Liver (tissue), 9 donors: ENCODE results near the gene ATP2B1. TPM values are rescaled to one million over a fixed set of nuclear protein-coding genes. Genes with fewer than 3 reads are reported as not detected.

Experiments
- DNase-seq: peaks from one replicate; pipeline ENCODE4 v3.0.0-alpha.2; 2017; ENCODE audit warnings: low spot score
- H3K27ac ChIP-seq, 2 donors: one replicate each; pipeline ENCODE4 v1.7.0; 2013; ENCODE audit warnings: inconsistent platforms in 2 of 2, low read length in 2 of 2, control low read depth in 1 of 2, low read depth in 1 of 2, mild to moderate bottlenecking in 1 of 2
- H3K27me3 ChIP-seq, 4 donors: one replicate each; pipeline versions ENCODE4 v1.6.1 to v1.7.0; 2013; ENCODE audit warnings: low read length in 3 of 4, inconsistent platforms in 1 of 4, mild to moderate bottlenecking in 1 of 4, moderate library complexity in 1 of 4; ENCODE audit not compliant: control insufficient read depth in 4 of 4, insufficient read depth in 4 of 4
- H3K36me3 ChIP-seq, 4 donors: one replicate each; pipeline versions ENCODE4 v1.6.1 to v1.7.0; 2013; ENCODE audit warnings: low read length in 3 of 4, mild to moderate bottlenecking in 3 of 4, low read depth in 1 of 4, moderate library complexity in 1 of 4; ENCODE audit not compliant: control insufficient read depth in 4 of 4, insufficient read depth in 3 of 4
- H3K4me1 ChIP-seq, 4 donors: one replicate each; pipeline versions ENCODE4 v1.6.1 to v1.7.0; 2013; ENCODE audit warnings: low read length in 3 of 4, mild to moderate bottlenecking in 3 of 4, moderate library complexity in 1 of 4; ENCODE audit not compliant: control insufficient read depth in 4 of 4, insufficient read depth in 4 of 4
- H3K4me3 ChIP-seq, 3 donors: one replicate each; pipeline versions ENCODE4 v1.6.1 to v1.7.0; 2013; ENCODE audit warnings: low read length in 3 of 3, control low read depth in 1 of 3, low read depth in 1 of 3, mild to moderate bottlenecking in 1 of 3
- H3K9ac ChIP-seq, 2 donors: one replicate each; pipeline ENCODE4 v1.7.0; 2013; ENCODE audit warnings: low read length in 2 of 2, mild to moderate bottlenecking in 2 of 2, moderate library complexity in 2 of 2, control low read depth in 1 of 2, low read depth in 1 of 2
- H3K9me3 ChIP-seq, 4 donors: one replicate each; pipeline versions ENCODE4 v1.6.1 to v1.7.0; 2013; ENCODE audit warnings: low read length in 3 of 4; ENCODE audit not compliant: control insufficient read depth in 4 of 4
- EGR1 ChIP-seq, 2 donors: IDR thresholded peaks; 2 replicates each; pipeline ENCODE4 v1.6.1; 2016 to 2018; ENCODE audit warnings: antibody characterized with exemption in 2 of 2, low read depth in 2 of 2
- FOXA1 ChIP-seq: IDR thresholded peaks from 2 replicates; pipeline ENCODE4 v1.6.1; 2016; ENCODE audit warnings: antibody characterized with exemption
- FOXA2 ChIP-seq: IDR thresholded peaks from 2 replicates; pipeline ENCODE4 v1.6.1; 2016; ENCODE audit warnings: antibody characterized with exemption
- GABPA ChIP-seq, 2 donors: IDR thresholded peaks in 1 of 2; conservative IDR thresholded peaks in 1 of 2; 2 replicates each; pipeline ENCODE4 v1.6.1; 2016; ENCODE audit warnings: antibody characterized with exemption in 2 of 2, mild to moderate bottlenecking in 1 of 2, moderate library complexity in 1 of 2
- HNF4A ChIP-seq, 2 donors: conservative IDR thresholded peaks; 2 replicates each; pipeline ENCODE4 v1.6.1; 2016; ENCODE audit warnings: antibody characterized with exemption in 2 of 2, mild to moderate bottlenecking in 2 of 2
- HNF4G ChIP-seq: IDR thresholded peaks from 2 replicates; pipeline ENCODE4 v1.6.1; 2016; ENCODE audit warnings: antibody characterized with exemption
- JUND ChIP-seq, 2 donors: IDR thresholded peaks; 2 replicates each; pipeline ENCODE4 v1.6.1; 2016; ENCODE audit warnings: antibody characterized with exemption in 2 of 2
- RAD21 ChIP-seq, 2 donors: IDR thresholded peaks; 2 replicates each; pipeline ENCODE4 v1.6.1; 2016; ENCODE audit warnings: antibody characterized with exemption in 2 of 2, mild to moderate bottlenecking in 2 of 2
- RXRA ChIP-seq, 2 donors: IDR thresholded peaks; 2 replicates each; pipeline ENCODE4 v1.6.1; 2017 to 2018; ENCODE audit warnings: antibody characterized with exemption in 2 of 2, mild to moderate bottlenecking in 1 of 2
- SP1 ChIP-seq: IDR thresholded peaks from 2 replicates; pipeline ENCODE4 v1.6.1; 2018; ENCODE audit warnings: antibody characterized with exemption, mild to moderate bottlenecking
- TAF1 ChIP-seq: conservative IDR thresholded peaks from 2 replicates; pipeline ENCODE4 v1.6.1; 2016; ENCODE audit warnings: antibody characterized with exemption, mild to moderate bottlenecking
- YY1 ChIP-seq: IDR thresholded peaks from 2 replicates; pipeline ENCODE4 v1.6.1; 2016; ENCODE audit warnings: antibody characterized with exemption, mild to moderate bottlenecking
- WGBS: extraction: QIAGEN DNeasy Blood & Tissue Kit; methylation state at CpG from one replicate; pipeline ENCODE4 v1.1.7; 2013; 5-methylcytosine and 5-hydroxymethylcytosine counted together
- polyA plus RNA-seq, 2 donors: library from polyadenylated mRNA; stranded (reverse) in 1 of 2; unstranded in 1 of 2; fragments of 200-250 nt in 1 of 2; fragments of >200 nt in 1 of 2; fragmentation: Nextera tagmentation in 1 of 2; extraction: Ambion mirVana in 1 of 2; gene quantifications; one replicate each; pipeline versions ENCODE4 v1.2.1 to v1.2.3, GENCODE V29; 2013 to 2015
- total RNA-seq, 2 donors: library from RNA; depleted of rRNA; stranded (reverse); fragments of >200 nt; gene quantifications; one replicate each; pipeline ENCODE4 v1.2.3, GENCODE V29; 2014
- TF ChIP-seq, protein P1 (sequence below): IDR thresholded peaks from 2 replicates; pipeline ENCODE4 v1.6.1; 2016; ENCODE audit warnings: antibody characterized with exemption
- TF ChIP-seq, protein P2 (sequence below): IDR thresholded peaks from 2 replicates; pipeline ENCODE4 v1.6.1; 2016; ENCODE audit warnings: antibody characterized with exemption
- TF ChIP-seq, protein P3 (sequence below): IDR thresholded peaks from 2 replicates; pipeline ENCODE4 v1.6.1; 2016; ENCODE audit warnings: antibody characterized with exemption, mild to moderate bottlenecking
- TF ChIP-seq, protein P4 (sequence below): fragments of 150-350 bp; IDR thresholded peaks from 2 replicates; pipeline ENCODE4 v1.5.1; 2017; ENCODE audit warnings: improper control_type of control experiment, low read depth, low read length; ENCODE audit not compliant: missing input control
- TF ChIP-seq, protein P5 (sequence below): IDR thresholded peaks from 2 replicates; pipeline ENCODE4 v1.6.1; 2016; ENCODE audit warnings: antibody characterized with exemption
- donor health status: healthy.
- donor health status: healthy.
- donor health status: healthy.
- donor health status: healthy.
- donor health status: healthy.

ATP2B1 gene
- total and polyA plus RNA-seq, 4 donors: 7.3 to 41.1 (median 22.8) TPM

DNA sequence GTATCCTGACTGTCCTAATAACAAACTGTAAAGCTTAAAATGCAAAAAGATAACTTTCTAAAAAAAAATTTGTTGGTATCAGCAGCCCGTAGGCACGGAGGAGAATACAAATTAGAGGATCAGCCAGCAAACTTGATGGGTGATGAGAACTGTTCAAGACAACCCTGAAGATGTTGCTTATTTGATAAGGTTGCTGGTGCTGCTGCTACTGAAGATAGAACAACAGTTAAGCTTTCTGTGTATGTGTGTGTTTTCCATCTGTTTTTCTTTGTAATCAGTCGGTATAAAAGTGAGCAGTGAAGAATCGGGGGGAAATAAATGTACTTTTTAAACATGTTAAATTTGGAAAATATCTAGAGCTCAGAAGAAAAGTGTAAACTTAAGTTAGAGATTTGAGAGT lies 115.4 kb downstream of the ATP2B1 start:
- 94% methylated on average over 4 of the region's 4 CpGs for WGBS

DNA sequence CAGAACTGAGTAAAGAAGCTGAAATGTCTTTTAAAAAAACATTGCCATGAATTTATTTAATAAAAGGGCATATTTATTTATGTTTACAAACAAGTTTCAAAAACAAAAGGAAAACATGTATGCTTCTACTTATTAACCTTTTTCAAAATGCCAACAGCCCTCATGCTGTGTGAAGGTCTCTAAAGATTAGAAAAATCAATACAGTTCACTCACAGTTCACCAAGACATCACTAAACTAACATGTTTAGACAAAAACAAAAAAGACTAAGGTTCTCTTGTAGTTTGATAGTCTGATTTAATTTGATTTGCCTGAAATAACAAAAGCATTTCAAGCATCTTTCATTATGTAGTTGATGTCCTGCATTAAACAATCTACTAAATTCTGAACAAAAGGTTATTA lies 118.9 kb downstream of the ATP2B1 start:
- Histone ChIP-seq H3K27ac (no peak overlapping the region), H3K4me1 (peaks cover 0 to 4% (median 0%) of the 10 kb centered on the region in 4 donors), H3K27me3 (no peaks in the 10 kb centered on the region), H3K4me3 (no peak overlapping the region), H3K36me3 (peaks cover 0 to 5% (median 3%) of the 10 kb centered on the region in 4 donors), H3K9ac (no peak overlapping the region), H3K9me3 (no peaks in the 10 kb centered on the region)
- DNase-seq: no peak
- peak; percentile 56 for TF ChIP-seq RXRA (IDR thresholded peaks at IDR 0.05)
- no peak for TF ChIP-seq EGR1 (IDR thresholded peaks at IDR 0.05; ENCODE audit: low read depth in 2 of 2)
- TF ChIP-seq, protein P1, sequence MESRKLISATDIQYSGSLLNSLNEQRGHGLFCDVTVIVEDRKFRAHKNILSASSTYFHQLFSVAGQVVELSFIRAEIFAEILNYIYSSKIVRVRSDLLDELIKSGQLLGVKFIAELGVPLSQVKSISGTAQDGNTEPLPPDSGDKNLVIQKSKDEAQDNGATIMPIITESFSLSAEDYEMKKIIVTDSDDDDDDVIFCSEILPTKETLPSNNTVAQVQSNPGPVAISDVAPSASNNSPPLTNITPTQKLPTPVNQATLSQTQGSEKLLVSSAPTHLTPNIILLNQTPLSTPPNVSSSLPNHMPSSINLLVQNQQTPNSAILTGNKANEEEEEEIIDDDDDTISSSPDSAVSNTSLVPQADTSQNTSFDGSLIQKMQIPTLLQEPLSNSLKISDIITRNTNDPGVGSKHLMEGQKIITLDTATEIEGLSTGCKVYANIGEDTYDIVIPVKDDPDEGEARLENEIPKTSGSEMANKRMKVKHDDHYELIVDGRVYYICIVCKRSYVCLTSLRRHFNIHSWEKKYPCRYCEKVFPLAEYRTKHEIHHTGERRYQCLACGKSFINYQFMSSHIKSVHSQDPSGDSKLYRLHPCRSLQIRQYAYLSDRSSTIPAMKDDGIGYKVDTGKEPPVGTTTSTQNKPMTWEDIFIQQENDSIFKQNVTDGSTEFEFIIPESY: no peak
- TF ChIP-seq, protein P2, sequence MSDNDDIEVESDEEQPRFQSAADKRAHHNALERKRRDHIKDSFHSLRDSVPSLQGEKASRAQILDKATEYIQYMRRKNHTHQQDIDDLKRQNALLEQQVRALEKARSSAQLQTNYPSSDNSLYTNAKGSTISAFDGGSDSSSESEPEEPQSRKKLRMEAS: no peak
- TF ChIP-seq, protein P3, sequence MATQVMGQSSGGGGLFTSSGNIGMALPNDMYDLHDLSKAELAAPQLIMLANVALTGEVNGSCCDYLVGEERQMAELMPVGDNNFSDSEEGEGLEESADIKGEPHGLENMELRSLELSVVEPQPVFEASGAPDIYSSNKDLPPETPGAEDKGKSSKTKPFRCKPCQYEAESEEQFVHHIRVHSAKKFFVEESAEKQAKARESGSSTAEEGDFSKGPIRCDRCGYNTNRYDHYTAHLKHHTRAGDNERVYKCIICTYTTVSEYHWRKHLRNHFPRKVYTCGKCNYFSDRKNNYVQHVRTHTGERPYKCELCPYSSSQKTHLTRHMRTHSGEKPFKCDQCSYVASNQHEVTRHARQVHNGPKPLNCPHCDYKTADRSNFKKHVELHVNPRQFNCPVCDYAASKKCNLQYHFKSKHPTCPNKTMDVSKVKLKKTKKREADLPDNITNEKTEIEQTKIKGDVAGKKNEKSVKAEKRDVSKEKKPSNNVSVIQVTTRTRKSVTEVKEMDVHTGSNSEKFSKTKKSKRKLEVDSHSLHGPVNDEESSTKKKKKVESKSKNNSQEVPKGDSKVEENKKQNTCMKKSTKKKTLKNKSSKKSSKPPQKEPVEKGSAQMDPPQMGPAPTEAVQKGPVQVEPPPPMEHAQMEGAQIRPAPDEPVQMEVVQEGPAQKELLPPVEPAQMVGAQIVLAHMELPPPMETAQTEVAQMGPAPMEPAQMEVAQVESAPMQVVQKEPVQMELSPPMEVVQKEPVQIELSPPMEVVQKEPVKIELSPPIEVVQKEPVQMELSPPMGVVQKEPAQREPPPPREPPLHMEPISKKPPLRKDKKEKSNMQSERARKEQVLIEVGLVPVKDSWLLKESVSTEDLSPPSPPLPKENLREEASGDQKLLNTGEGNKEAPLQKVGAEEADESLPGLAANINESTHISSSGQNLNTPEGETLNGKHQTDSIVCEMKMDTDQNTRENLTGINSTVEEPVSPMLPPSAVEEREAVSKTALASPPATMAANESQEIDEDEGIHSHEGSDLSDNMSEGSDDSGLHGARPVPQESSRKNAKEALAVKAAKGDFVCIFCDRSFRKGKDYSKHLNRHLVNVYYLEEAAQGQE: no peak

More for the DNA sequence above, 115.4 kb downstream of the ATP2B1 start:
- Histone ChIP-seq H3K9me3 (no peaks in the 10 kb centered on the region), H3K27me3 (no peaks in the 10 kb centered on the region), H3K36me3 (peaks cover 0 to 12% (median 4%) of the 10 kb centered on the region in 4 donors), H3K27ac (no peak overlapping the region), H3K9ac (no peak overlapping the region), H3K4me1 (peaks cover 0 to 4% (median 0%) of the 10 kb centered on the region in 4 donors), H3K4me3 (no peak overlapping the region)
- no peak for TF ChIP-seq TAF1
- no peak for TF ChIP-seq FOXA1
- TF ChIP-seq, protein P4, sequence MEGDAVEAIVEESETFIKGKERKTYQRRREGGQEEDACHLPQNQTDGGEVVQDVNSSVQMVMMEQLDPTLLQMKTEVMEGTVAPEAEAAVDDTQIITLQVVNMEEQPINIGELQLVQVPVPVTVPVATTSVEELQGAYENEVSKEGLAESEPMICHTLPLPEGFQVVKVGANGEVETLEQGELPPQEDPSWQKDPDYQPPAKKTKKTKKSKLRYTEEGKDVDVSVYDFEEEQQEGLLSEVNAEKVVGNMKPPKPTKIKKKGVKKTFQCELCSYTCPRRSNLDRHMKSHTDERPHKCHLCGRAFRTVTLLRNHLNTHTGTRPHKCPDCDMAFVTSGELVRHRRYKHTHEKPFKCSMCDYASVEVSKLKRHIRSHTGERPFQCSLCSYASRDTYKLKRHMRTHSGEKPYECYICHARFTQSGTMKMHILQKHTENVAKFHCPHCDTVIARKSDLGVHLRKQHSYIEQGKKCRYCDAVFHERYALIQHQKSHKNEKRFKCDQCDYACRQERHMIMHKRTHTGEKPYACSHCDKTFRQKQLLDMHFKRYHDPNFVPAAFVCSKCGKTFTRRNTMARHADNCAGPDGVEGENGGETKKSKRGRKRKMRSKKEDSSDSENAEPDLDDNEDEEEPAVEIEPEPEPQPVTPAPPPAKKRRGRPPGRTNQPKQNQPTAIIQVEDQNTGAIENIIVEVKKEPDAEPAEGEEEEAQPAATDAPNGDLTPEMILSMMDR: no peak
- no peak for TF ChIP-seq EGR1 (IDR thresholded peaks at IDR 0.05; ENCODE audit: low read depth in 2 of 2)
- no peak for TF ChIP-seq HNF4G
- TF ChIP-seq JUND (IDR thresholded peaks at IDR 0.05): no peak
- TF ChIP-seq, protein P3: no peak
- TF ChIP-seq FOXA2: no peak
- TF ChIP-seq RAD21 (IDR thresholded peaks at IDR 0.05): no peak
- TF ChIP-seq, protein P2: no peak
- no peak for TF ChIP-seq RXRA (IDR thresholded peaks at IDR 0.05)
- TF ChIP-seq GABPA (IDR thresholded peaks at IDR 0.05 in 1 of 2, conservative IDR thresholded peaks at IDR 0.05 in 1 of 2): no peak
- TF ChIP-seq HNF4A (conservative IDR thresholded peaks at IDR 0.05): no peak
- TF ChIP-seq, protein P5, sequence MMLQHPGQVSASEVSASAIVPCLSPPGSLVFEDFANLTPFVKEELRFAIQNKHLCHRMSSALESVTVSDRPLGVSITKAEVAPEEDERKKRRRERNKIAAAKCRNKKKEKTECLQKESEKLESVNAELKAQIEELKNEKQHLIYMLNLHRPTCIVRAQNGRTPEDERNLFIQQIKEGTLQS: no peak
- no peak for TF ChIP-seq SP1
- TF ChIP-seq YY1: no peak
- TF ChIP-seq, protein P1: no peak
- DNase-seq: no peak
